NCI-H2196 treated with DMSO at 0.1 percent for 48 hours (cell line): ENCODE data around the gene GTF2IRD1.
A peak's percentile ranks its signal among the peaks of the same experiment; 100 is the strongest.

Experiments used
- DNase-seq: peaks from one replicate; lab custom pipeline; 2025; ENCODE audit not compliant: unreplicated experiment; lab: John Stamatoyannopoulos, UW

The GTF2IRD1 gene

GRCh38 chr7:74586258-74587175 lies 132.8 kb downstream of the GTF2IRD1 start:
- no peak for DNase-seq

- peak; percentile 78 for DNase-seq
These were observed 133.9 kb downstream of the GTF2IRD1 start for GRCh38 chr7:74587435-74588126.

- no peak for DNase-seq
These were observed 137.1 kb downstream of the GTF2IRD1 start for GRCh38 chr7:74590813-74591212.

GRCh38 chr7:74598558-74598957 lies 144.9 kb downstream of the GTF2IRD1 start:
- no peak for DNase-seq

- DNase-seq: no peak
These were observed 145.5 kb downstream of the GTF2IRD1 start for GRCh38 chr7:74599244-74599643.

- DNase-seq: peak; percentile 39
These were observed 150.8 kb downstream of the GTF2IRD1 start for GRCh38 chr7:74604326-74605020.

GRCh38 chr7:74606101-74606908 lies 152.6 kb downstream of the GTF2IRD1 start:
- no peak for DNase-seq

GRCh38 chr7:74606909-74607510 lies 153.3 kb downstream of the GTF2IRD1 start:
- DNase-seq: no peak

- peak; percentile 34 for DNase-seq
These were observed 158.5 kb downstream of the GTF2IRD1 start for GRCh38 chr7:74612015-74612829.

- DNase-seq: no peak
These were observed 162.5 kb downstream of the GTF2IRD1 start for GRCh38 chr7:74615933-74616780.

GRCh38 chr7:74617180-74617744 lies 163.6 kb downstream of the GTF2IRD1 start:
- no peak for DNase-seq

- DNase-seq: no peak
These were observed 165.6 kb downstream of the GTF2IRD1 start for GRCh38 chr7:74619235-74619860.

- DNase-seq: no peak
These were observed 168.6 kb downstream of the GTF2IRD1 start for GRCh38 chr7:74622228-74622749.

GRCh38 chr7:74623135-74623534 lies 169.4 kb downstream of the GTF2IRD1 start:
- no peak for DNase-seq

- DNase-seq: no peak
These were observed 171.7 kb downstream of the GTF2IRD1 start for GRCh38 chr7:74625446-74625845.

GRCh38 chr7:74627661-74628411 lies 174.1 kb downstream of the GTF2IRD1 start:
- DNase-seq: peak; percentile 67

- no peak for DNase-seq
These were observed 178.8 kb downstream of the GTF2IRD1 start for GRCh38 chr7:74632505-74632904.
